Osteocyte (in vitro differentiated cells): ENCODE measurements around the gene CNKSR3. TPM values are rescaled to one million over a fixed set of nuclear protein-coding genes. Genes with fewer than 3 reads are reported as not detected.

Experiments
- DNase-seq: peaks from one replicate; pipeline ENCODE4 v3.0.0; 2021; ENCODE audit warnings: mixed read lengths; ENCODE audit not compliant: unreplicated experiment; ENCODE audit errors: extremely low spot score
- H3K27ac Mint-ChIP-seq: one replicate; pipeline ENCODE4 v1.8.0; 2021; ENCODE audit warnings: mild to moderate bottlenecking, mixed read lengths; ENCODE audit not compliant: unreplicated experiment
- H3K27me3 Mint-ChIP-seq: one replicate; pipeline ENCODE4 v1.8.0; 2021; ENCODE audit warnings: mixed read lengths; ENCODE audit not compliant: unreplicated experiment
- H3K36me3 Mint-ChIP-seq: one replicate; pipeline ENCODE4 v1.8.0; 2021; ENCODE audit warnings: mixed read lengths; ENCODE audit not compliant: unreplicated experiment
- H3K4me1 Mint-ChIP-seq: one replicate; pipeline ENCODE4 v1.8.0; 2021; ENCODE audit warnings: mixed read lengths; ENCODE audit not compliant: unreplicated experiment
- H3K4me3 Mint-ChIP-seq: one replicate; pipeline ENCODE4 v1.8.0; 2021; ENCODE audit warnings: mild to moderate bottlenecking, moderate library complexity, mixed read lengths; ENCODE audit not compliant: unreplicated experiment
- H3K9me3 Mint-ChIP-seq: one replicate; pipeline ENCODE4 v1.8.0; 2021; ENCODE audit warnings: mixed read lengths; ENCODE audit not compliant: unreplicated experiment
- CTCF ChIP-seq: fragments of 200-600 bp; sonication (generic); IDR thresholded peaks from 2 replicates; pipeline ENCODE4 v1.5.0; 2021; ENCODE audit warnings: antibody characterized with exemption, mild to moderate bottlenecking, moderate library complexity
- total RNA-seq: library from RNA; stranded (reverse); gene quantifications from 2 replicates; pipeline ENCODE4 v1.2.1, GENCODE V29; 2021

CNKSR3 gene
- total RNA-seq, 1 donor from 2014 or later: 14.6 TPM

- no peaks in the 10 kb centered on the region for H3K27me3 Mint-ChIP-seq
- H3K9me3 Mint-ChIP-seq: no peaks in the 10 kb centered on the region
- H3K36me3 Mint-ChIP-seq: peaks cover 5% of the 10 kb centered on the region
- no peak for DNase-seq
- H3K27ac Mint-ChIP-seq: no peak overlapping the region
- no peak overlapping the region for H3K4me3 Mint-ChIP-seq
- peaks cover 33% of the 10 kb centered on the region for H3K4me1 Mint-ChIP-seq
- no peak for TF ChIP-seq CTCF
These were observed 18.7 kb downstream of the CNKSR3 start for GRCh38 chr6:154491567-154492470.

- Mint-ChIP-seq H3K27me3 (no peaks in the 10 kb centered on the region), H3K27ac (peak overlapping the region; percentile 79), H3K4me1 (peaks cover 36% of the 10 kb centered on the region), H3K9me3 (no peaks in the 10 kb centered on the region), H3K4me3 (no peak overlapping the region), H3K36me3 (peaks cover 2% of the 10 kb centered on the region)
- DNase-seq: no peak
- TF ChIP-seq CTCF: no peak
These were observed 20.7 kb downstream of the CNKSR3 start for GRCh38 chr6:154489822-154490221.

DNA sequence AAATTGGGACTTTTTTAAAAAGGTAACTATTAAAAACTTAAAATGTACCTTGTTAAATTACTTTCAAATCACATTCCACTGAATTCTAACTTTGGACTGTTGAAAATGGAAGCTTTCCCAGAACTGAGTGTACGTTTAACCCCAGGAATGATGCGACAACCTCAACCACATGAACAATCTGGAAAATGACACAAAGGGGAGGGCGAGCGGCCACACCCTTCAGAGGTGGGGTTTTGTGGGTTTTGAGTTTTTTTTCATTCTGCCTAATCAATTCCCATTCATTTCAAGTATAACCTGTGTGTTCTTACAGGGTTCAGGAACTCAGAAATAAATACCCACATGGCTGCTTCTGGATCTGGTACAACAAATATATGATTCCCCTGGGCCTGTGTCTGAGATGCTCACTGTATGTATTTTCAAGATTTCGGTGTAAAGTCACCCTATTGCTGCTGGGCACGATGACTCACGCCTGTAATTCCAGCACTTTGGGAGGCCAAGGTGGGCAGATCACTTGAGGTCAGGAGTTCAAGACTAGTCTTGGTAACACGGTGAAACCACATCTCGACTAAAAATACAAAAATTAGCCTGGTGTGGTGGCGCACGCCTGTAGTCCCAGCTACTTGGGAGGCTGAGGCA is 21.6 kb downstream of the CNKSR3 start:
- no peak for DNase-seq
- Mint-ChIP-seq H3K4me1 (peaks cover 37% of the 10 kb centered on the region), H3K27ac (peak overlapping the region; percentile 64), H3K27me3 (no peaks in the 10 kb centered on the region), H3K4me3 (no peak overlapping the region), H3K9me3 (no peaks in the 10 kb centered on the region), H3K36me3 (peaks cover 2% of the 10 kb centered on the region)
- no peak for TF ChIP-seq CTCF

DNA sequence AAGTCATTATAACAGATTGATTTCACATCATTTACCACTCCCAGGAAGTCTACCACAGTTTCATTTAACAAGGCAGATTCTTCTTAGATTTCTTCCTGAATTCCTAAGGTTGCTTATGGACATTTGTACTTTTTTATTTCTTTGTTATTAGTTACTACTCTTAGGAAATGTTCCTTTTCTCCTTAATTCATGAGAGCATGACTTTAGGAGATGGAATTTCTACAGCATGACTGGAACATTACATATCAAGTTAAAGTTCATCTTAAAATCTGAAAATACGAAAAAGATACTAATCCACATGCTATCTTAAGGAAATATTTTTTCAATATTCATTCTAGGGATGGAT is 22.3 kb downstream of the CNKSR3 start:
- no peak overlapping the region for H3K4me3 Mint-ChIP-seq
- H3K4me1 Mint-ChIP-seq: peaks cover 44% of the 10 kb centered on the region
- no peak for DNase-seq
- H3K36me3 Mint-ChIP-seq: peaks cover 2% of the 10 kb centered on the region
- H3K27me3 Mint-ChIP-seq: no peaks in the 10 kb centered on the region
- H3K9me3 Mint-ChIP-seq: no peaks in the 10 kb centered on the region
- H3K27ac Mint-ChIP-seq: peak overlapping the region; percentile 64
- no peak for TF ChIP-seq CTCF
